Stimulated activated CD4-positive, alpha-beta T cell treated with anti-CD3 and anti-CD28 coated beads, TNF-alpha, amount 100 ng/mL, for 24 hours (primary cell): ENCODE measurements around the gene PSMG3.

Experiments
- DNase-seq, 3 experiments: peaks; one replicate each; pipeline ENCODE4 v3.0.0-alpha.2; 2020; ENCODE audit warnings: low read depth in 3 of 3

The PSMG3 gene

DNA sequence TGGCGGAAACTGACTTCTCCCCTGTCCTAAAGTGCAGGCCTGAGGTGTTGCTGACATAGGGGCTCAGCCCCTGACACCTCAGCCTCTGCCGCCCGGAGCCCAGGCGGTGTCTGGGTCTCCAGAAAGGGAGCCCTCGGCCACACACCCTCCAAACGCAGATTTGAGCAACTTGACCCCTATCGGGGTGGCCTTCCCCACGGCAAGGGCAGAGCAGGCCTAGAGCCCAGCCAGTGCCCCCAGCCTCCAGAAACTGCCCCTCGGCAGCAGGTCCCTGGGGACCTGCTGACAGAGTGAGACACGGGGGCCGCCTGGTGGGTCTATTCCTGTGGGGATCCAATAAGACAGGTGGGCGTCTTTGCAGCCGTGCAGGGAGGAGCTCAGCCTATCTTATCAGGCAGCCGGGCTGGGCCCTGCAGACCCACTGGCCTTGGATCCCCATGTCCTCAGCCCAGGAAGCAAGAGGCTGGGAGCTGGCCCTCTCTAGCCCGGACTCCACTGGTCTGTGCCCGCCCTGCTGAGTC, 24.9 kb downstream of the PSMG3 start:
- no peak for DNase-seq

DNA sequence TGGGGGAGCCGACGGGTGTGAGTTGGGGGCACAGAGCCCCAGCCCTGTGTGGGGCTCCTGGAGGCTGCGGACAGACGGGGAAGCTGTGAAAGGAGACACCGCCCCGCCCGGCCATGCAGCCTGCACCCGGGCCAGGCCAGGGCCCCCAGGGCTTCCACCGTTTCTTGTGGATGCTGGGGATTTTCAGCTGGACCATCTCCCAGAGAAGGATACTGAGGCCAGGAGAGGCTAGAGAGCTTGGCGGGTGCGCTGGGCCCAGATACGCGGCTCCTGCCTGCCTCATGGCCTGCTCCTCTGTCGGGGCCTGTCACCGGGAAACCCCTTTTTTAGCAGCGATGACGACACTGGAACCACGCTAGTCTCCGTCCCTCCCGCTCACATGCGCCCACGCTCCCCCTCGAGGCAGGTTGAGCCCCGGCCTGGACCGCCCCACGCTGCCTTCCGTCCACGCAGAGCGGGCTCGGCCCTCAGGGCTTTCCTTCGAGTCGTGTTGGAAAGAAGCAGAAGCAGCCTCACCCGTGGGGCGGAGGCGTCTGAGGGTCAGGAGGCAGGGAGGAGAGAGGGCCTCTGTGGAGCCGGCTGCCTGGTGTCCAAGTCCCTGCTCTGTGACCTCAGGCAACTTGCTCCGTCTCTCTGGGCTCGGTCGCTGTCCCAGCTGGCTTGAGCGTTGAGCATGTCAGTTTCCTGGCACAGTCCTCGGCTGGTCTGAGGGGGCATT, 25.5 kb downstream of the PSMG3 start:
- DNase-seq = no peak

DNA sequence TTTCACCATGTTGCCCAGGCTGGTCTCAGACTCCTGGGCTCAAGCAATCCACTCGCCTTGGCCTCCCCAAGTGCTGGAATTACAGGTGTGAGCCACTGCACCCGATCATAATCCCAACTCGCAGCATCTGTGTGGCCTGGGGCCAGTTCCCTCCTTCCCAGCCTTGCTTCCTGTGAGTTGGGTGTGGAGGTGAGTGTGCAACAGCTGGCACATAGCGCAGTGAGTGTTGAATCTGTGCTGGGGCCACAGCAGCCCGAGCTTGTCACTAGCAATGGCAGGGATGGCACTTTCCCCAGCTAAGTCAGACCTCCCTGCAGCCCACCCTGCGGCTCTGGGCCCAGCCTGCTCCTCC, 26.0 kb downstream of the PSMG3 start:
- DNase-seq = no peak

DNA sequence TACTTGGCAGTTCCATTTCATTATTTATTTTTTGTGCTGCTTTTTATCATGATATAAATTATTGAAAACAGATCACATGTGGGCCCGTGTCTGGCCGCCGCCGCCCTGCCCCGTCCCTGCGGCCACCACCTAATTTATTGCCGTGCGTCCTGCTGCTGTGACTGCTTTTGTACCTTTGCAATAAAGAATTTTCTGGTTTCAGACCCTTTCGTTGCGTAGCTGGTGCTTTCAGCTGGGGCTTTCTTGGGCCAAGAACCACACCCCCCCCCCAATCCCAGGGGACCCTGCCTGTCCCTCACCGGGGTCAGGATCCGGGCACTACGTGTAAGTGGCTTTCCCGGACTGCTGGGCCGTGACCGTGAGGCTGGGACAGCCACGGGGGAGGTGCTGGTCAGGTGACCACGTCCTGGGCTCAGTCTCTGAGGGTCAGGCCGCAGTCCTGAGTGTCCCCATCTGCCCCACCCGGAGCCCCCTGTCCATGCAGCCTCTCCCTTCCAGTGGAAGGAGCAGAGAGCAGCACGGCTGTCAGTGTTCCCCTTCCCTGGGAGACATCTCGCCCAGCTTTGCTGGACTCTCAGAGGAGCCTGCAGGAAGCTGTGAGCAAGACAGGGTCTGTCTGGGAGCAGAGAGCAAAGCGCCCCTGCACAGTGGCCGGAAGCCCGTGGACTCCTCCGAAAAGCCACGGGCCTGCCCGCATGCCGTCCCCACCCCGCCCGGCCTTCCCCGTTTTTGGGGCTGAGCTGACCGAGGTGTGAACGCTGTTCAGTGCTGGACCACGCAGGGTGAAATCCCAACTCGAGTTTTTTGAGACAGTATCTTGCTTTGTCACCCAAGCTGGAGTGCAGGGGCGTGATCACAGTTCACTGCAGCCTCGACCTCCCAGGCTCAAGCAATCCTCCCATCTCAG, 26.7 kb downstream of the PSMG3 start:
- DNase-seq = no peak

DNA sequence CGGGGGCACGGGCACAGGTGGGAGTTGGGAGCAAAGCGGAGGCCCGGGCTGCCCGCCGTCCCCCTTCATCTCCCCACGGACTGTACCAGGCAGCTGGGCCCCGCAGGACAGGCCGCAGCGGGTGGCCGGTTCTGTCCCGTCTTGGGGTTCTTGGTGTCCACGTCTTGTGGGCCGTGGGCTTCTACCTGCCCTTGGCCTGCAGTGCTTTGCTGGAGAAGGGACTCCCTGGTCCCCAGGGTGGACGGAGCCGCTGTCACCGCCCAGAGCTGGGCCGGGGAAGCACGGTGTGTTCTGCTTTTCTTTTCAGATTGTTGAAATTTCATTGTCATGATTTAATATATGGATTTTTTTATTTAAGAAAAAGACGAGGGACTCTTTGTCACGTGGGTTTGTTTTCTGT, 27.5 kb downstream of the PSMG3 start:
- DNase-seq = no peak

DNA sequence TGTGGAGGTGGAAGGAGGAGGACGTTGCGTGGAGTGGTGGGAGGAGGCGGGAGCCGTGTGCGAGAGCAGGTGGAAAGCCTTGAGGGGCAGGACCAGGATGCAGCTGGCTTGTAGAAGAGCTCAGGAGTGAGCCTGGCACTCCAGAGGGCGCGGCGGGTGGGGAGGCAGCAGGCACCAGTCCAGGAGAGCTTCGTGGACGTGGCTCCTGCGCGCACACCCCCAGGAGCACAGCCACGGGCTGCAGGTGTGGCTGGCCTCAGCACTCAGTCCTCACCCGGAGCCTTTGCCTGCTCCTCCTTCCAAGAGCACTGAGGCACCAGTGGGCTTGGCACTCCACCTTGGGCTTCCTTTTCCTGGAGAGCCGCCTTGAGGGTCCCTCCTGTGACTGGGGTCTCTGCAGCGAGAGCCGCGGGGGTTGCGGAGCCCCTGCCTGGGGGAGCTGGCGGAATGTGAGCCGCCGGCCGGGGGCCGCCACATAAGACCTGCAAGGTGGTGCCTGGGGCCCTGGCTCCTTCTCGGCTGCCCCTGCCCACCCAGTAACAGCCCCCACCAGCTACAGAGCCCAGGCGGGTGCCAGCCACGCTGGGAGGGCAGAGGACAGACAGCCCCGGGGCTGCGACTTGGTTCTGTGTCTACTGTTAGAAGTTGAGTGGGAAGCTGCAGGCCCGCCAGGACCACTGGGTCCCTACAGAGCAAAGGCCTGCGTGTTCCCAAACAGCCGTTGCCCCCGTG, 28.2 kb downstream of the PSMG3 start:
- no peak for DNase-seq

- no peak for DNase-seq
Measured at GRCh38 chr7:1540776-1541271, 29.0 kb downstream of the PSMG3 start.

DNA sequence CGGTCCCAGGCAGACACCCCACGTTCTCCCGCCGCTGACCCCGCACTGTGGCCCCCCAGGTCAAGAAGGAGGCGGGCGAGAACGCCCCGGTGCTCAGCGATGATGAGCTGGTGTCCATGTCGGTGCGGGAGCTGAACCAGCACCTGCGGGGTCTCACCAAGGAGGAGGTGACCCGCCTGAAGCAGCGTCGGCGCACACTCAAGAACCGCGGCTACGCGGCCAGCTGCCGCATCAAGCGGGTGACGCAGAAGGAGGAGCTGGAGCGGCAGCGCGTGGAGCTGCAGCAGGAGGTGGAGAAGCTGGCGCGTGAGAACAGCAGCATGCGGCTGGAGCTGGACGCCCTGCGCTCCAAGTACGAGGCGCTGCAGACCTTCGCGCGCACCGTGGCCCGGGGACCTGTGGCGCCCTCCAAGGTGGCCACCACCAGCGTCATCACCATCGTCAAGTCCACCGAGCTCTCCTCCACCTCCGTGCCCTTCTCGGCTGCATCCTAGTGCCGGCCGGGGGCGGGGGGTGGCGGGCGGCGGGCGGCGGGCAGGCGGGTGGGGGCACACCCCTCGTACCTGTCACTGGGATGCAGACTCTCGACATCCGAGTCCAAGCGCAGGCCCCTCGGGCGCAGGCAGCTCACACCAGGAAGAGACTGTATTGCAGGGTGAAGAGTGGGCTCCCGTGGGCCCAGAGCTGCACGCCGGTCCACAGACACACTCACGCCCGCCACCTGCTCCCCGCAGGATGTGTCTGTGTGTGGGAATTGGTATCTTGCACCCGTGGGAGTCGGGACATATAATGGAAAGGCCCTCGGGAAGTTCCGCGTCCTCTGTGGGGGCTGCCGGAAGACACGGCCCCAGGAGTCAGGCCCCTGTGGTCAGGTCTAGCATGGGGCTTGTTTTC, 29.7 kb downstream of the PSMG3 start:
- DNase-seq = no peak

- DNase-seq = no peak
Measured at GRCh38 chr7:1539181-1539881, 30.5 kb downstream of the PSMG3 start.

GRCh38 chr7:1538544-1539180, 31.2 kb downstream of the PSMG3 start:
- no peak for DNase-seq

DNA sequence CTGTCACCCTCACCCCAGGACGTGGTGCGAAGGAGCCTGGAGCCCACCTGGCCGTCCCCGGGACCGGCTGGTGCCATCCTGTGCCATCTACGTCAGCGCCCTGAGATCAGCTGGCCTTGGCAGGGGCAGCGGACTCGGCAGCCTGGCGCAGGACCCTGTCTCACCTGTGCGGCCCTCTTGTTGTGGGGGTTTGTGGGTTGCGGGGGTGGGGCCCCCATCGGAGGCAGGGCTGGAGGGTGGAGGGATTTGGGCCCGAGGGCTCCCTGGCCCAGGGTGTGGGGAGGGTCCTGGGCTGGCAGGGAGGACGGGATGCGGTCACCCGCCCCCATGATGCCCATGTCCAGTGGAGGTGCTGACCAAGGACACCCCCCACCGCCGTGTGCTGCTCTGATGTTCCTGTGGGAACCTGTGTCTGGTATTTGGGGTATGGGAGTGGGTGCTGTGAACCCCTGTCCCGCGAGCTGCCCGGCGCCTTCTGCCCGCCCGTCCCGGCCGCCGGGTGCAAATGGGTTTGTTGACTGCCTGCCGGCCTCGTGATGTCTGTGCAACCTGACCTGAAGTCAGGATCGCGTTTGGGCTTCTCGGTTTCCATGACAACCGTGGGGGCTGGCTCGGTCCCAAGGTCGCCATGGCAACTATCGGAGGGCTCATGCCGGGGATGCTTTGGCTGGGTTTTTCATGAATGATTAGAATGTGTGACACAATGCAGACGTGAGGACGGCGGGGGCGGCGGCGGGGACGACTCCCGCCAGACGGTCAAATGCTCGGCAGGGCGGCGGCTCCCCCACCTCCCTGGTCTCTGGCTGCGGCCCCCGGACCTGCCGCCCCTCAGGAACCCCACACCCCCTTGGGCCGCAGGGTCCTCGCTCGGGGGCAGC, 32.1 kb downstream of the PSMG3 start:
- DNase-seq = no peak

DNA sequence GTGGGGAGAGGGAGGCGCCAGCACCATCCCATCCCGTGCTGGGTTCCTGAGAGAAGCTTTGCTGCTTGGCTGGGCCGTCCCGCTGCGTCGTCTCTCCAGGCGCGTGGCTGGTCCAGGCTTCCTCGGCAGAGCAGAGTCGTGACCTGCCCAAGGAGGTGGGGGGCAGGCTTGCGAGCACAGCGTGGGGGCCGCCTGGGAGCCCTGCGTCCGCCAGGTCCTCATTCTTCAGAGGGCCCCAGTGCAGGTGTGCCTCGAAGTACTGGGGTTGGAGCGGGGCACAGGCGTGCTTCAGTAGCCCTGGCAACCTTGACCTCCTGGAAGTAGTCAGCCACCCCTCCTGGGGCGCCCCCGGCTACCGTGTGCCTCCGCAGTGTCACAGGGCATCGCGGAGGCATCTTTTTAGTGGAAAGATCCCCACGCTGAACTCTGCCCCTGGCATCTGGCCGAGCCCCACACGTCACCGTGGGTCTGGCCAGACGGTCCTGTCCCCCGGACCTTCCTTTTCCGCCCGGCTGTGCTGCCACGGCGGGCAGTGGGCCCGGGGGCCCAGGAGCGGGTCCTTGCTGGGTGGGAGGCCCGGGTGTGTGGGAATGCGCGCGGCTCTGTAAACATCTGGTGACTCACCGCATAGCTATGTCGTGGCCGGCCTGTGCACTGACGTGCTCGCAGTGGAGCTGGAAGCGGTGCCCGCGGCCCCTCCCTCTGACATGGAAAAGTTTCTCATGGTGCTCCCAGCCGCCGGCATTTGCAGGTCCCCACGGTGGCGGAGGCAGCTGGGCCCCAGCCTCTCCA, 32.9 kb downstream of the PSMG3 start:
- no peak for DNase-seq

DNA sequence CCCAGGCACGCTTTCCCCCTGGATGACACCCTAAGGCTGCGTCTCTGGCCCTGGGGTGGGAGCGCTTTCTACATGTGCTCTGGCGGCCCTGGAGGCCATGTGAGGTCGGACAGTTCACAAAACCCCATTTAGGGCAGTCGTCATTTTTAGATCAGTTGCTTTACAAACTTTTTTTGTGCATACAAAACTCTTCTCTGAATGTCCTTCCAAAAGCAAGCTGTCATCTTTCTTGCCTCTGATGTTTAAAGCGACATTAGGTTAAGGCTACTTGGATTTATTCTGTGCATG, 33.4 kb downstream of the PSMG3 start:
- DNase-seq = no peak

GRCh38 chr7:1535701-1536454, 34.0 kb downstream of the PSMG3 start:
- DNase-seq = no peak

GRCh38 chr7:1535100-1535458, 34.8 kb downstream of the PSMG3 start:
- no peak for DNase-seq

- no peak for DNase-seq
Measured at GRCh38 chr7:1534330-1535099, 35.3 kb downstream of the PSMG3 start.
